VCaP (cell line): ENCODE results near the gene OVCH1.

Experiments used
- H3K27ac ChIP-seq: fragments of 450-650 bp; 2 replicates; pipeline ENCODE4 v1.5.1; 2017
- TF ChIP-seq, protein P1 (sequence below): fragments of 450-650 bp; conservative IDR thresholded peaks from 2 replicates; pipeline ENCODE4 v1.5.1; 2017; ENCODE audit warnings: mild to moderate bottlenecking, moderate library complexity

The OVCH1 gene, protein sequence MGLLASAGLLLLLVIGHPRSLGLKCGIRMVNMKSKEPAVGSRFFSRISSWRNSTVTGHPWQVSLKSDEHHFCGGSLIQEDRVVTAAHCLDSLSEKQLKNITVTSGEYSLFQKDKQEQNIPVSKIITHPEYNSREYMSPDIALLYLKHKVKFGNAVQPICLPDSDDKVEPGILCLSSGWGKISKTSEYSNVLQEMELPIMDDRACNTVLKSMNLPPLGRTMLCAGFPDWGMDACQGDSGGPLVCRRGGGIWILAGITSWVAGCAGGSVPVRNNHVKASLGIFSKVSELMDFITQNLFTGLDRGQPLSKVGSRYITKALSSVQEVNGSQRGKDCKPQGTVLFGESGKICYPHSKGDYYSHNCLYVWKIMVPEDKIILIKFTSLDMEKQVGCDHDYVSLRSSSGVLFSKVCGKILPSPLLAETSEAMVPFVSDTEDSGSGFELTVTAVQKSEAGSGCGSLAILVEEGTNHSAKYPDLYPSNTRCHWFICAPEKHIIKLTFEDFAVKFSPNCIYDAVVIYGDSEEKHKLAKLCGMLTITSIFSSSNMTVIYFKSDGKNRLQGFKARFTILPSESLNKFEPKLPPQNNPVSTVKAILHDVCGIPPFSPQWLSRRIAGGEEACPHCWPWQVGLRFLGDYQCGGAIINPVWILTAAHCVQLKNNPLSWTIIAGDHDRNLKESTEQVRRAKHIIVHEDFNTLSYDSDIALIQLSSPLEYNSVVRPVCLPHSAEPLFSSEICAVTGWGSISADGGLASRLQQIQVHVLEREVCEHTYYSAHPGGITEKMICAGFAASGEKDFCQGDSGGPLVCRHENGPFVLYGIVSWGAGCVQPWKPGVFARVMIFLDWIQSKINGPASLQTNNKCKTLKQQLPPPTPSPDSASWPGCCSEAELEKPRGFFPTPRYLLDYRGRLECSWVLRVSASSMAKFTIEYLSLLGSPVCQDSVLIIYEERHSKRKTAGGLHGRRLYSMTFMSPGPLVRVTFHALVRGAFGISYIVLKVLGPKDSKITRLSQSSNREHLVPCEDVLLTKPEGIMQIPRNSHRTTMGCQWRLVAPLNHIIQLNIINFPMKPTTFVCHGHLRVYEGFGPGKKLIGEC

DNA sequence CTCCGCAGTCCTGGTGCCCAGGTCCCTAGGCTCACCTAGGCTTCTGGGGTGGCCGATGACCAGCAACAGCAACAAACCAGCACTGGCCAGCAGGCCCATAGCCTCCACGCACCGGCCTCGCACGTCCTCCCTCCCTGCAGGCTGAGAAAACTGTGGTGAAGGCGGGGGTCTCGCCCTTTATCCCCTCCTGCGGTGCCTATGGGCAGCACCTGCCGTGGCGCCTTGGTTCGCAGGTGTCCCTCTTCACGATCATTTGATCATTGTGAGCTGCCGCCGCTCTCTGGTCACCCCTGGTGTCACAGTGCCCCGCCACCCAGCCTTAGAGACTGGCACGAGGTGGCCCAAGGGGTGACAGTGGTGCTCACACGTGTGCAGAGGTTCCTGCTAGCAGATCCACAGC lies at the start of gene OVCH1:
Gene OVCH1 (minus strand): TSS at position 99 of the 400 bp plus-strand sequence. CDS start 0 bp downstream, at position 99.
- TF ChIP-seq, protein P1, sequence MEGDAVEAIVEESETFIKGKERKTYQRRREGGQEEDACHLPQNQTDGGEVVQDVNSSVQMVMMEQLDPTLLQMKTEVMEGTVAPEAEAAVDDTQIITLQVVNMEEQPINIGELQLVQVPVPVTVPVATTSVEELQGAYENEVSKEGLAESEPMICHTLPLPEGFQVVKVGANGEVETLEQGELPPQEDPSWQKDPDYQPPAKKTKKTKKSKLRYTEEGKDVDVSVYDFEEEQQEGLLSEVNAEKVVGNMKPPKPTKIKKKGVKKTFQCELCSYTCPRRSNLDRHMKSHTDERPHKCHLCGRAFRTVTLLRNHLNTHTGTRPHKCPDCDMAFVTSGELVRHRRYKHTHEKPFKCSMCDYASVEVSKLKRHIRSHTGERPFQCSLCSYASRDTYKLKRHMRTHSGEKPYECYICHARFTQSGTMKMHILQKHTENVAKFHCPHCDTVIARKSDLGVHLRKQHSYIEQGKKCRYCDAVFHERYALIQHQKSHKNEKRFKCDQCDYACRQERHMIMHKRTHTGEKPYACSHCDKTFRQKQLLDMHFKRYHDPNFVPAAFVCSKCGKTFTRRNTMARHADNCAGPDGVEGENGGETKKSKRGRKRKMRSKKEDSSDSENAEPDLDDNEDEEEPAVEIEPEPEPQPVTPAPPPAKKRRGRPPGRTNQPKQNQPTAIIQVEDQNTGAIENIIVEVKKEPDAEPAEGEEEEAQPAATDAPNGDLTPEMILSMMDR: no peak
- no peak within 1 kb of the TSS for H3K27ac ChIP-seq

DNA sequence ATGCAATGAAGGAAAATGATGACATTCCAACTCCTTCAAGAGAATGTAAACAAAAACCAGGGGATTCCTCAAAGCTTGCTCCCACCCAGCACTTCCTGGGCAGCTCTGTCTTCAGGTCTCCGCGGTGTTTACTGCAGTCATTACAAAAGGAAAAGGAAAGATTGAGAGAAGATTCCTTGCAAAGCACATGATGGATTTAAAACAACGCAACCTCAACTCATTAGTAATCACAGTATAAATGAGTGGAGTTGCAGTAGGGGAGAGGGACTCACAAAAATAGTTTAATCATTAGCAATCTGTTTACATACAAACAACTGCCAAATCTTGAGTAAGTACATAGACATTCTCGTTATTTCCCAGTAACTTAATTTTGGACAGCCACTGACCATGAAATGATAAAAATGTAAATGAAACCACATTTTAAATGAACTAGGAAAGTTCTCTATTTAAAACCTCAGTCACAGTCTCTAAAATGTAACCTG lies 49.7 kb upstream of the OVCH1 start:
- H3K27ac ChIP-seq: no peak overlapping the region
- TF ChIP-seq, protein P1: no peak

DNA sequence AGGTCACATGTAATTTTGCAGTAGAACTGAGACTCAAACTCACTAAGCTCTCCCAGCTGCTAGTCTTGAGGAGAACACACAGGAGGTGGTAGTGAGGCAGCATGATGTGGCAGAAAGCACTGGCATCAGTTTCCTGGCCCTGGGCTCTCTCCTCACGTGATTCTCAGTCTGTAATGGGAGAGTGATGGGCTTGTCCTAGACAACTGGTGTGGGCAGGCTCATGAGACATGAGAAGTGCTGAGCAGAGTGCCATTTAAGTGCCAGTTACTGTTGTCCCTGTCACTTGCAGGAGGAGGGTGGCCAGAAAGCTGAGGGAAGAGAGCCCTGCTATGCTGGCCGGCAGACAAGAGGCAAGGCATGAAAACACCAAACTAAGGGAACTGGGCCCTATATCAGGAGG lies 48.5 kb upstream of the OVCH1 start:
- H3K27ac ChIP-seq: no peak overlapping the region

DNA sequence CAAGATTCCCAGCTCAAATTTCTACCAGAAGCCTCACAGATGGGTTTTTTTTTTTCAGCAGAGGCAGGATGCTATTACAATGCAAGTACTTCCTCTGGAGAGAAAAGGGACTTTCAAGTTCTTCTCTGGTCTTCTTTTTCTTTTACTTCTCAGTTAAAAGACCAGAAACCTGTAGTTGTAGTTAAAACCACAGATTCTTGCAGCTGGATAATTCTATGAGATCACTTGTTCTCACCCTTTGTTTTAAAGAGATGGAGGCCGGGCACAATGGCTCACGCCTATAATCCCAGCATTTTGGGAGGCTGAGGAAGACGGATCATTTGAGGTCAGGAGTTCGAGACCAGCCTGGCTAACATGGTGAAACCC lies 47.6 kb upstream of the OVCH1 start:
- TF ChIP-seq, protein P1: no peak
- H3K27ac ChIP-seq: no peak overlapping the region

More for the DNA sequence above, 48.5 kb upstream of the OVCH1 start:
- TF ChIP-seq, protein P1: no peak

DNA sequence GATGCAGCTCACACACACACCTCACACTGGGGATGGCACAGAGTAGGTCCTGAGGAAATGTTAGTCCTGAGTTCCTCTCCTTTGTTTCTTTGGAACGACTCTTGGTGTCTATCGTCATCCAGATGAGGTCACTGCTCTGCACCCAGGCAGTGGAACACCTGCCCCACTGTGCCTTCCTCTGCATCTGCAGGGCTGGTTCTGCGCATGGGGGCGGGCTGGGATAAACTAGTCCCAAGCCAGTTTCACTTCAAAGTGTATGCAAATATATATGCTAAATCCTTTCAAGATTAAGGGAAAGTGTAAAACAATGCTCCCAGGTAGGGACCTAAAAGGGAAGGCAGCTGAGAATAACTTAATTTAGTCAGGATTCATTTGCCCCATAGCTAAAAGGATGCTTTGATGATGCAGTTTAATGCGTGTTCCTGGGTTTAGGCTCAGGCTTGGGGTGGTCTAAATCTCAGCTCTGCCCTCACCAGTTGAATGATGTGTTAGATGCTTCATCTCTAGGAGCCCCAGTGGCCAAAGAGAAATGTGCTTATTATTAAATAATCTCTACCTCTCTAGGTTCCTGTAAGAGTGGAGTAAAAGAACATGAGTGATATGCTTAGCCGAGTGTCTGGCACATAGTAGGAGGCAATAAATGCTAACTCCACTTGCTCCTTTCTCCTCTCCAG lies 47.1 kb upstream of the OVCH1 start:
- H3K27ac ChIP-seq: no peak overlapping the region
- TF ChIP-seq, protein P1: no peak

DNA sequence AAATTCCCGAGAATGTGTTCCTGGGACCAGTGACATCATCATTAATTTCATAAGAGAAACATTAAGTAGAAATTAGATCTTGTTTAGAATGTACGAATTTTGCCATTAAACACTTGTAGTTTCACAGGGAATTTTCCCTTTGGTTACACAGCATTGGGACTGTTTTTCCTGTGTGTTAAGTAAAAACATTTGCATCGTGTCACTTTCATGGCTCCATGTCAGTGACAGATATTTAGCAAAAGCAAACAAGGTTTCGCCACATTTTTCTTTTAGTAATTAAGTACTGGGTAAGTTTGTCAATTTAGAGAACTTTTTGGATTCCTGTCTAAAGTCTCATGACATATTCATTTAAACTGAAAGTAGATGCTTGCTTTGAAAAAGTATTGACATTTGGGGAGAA lies 45.5 kb upstream of the OVCH1 start:
- no peak overlapping the region for H3K27ac ChIP-seq
- TF ChIP-seq, protein P1: no peak
